Stimulated activated naive CD4-positive, alpha-beta T cell treated with Interleukin-2 at 50 U/mL for 16 hours (primary cell): ENCODE data around the gene GAK.

Experiments
- DNase-seq: peaks from one replicate; lab custom pipeline; 2025; lab: John Stamatoyannopoulos, UW

The GAK gene

DNA sequence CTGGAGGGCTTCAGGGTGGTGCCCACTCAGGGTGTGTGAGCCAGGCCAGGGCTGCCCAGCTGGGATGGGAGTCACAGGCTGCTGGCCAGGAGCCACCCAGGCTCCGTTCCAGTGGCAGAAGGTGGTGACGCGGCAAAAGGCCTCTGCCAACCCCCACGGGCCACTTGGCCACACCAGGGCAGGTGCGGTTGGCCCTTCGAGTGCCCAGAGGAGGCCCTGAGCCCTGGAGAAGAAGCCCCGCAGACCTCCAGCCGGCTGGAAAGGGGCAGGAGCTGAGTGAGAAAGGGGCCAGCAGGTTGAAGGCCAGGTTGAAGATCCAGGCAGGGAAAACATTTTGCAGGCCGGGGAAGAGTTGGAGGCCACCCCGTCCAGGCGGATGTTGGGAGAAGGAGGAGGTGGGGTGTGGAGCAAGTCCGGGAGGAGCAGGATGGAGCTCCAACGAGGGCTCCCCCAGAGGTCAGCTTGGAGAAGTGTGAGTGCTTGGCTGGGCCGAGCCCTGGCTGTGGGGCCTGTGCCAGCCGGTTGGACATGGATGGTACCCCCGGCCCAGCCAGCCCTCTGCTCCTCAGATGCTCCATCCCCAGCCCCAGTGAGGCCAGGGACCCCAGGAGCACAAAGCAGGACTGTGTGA lies 103.4 kb downstream of the GAK start:
- DNase-seq, result no peak

DNA sequence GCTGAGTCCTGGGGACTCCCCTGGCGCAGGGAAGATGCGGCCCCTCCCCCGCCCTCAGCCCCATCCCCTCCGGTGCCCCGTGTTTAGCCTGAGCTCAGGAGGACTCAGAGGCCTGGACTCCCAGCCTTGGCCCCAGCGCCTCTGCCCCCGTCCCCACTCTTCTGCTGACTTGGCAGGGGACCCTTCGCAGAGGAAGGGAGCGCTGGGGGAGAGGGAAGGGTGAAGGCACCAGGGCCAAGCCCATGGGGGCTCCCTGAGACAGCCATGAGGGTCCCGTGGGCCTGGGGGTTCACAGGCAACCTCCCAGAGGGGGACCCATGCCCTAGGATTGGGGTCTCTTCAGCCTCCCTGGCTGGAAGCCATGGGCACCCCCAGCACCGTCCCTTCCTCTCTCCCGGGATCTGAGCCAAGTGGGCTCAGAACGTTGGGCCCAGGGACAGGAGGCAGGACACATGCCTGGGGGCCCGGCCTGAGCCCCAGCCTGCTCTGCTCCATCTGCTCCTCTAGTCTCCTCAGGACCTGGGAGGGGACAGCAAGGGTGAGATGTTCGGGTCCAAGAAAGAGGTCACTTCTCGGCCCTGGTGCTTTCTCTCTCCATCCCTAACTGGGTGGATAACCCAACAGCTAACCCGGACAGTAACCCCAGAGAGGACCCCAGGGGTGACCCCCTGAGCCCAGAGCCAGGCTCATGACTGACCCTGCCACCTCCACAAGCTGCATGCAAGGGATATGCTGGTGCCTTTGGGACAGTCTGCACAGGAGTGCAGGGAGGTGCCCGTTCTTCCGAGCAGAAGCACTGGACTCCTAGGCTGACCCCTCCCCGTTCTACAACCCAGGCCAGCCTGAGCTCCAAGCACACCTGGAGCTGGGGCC lies 104.7 kb downstream of the GAK start:
- no peak for DNase-seq

DNA sequence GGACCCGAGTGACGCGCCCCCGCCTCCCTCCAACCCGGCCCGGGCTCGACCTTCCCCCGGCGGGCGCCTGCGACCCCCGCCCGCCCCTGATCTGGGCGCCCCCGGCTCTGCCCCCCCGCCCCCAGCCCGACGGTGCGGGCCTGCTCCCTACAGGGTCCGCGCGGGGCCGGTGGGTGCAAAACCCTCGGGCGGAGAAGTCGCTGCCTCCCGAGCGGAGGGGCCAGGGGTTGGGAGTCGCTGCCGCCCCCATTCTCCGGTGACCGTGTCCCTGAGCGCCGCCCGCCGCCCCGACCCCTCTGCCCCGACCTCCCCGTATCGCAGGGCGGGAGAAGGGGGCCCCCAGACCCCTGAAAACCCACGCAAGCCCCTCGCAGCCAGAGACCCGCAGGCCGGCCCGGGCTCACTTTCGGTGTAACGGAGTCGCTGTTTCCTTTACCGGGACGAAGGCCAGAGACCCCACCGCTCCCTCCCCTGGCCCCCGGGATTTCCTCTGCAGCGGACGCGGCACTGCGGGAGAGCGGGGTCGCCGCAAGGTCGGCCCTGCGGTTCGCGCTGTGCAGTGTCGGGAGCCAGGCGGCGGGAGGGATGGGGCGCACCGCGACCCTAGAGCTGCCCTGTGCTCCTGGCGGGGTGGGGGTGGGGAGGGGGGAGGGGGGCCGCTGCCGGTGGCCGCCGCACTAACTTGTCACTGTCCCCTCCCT lies 105.5 kb downstream of the GAK start:
- DNase-seq, result no peak

DNA sequence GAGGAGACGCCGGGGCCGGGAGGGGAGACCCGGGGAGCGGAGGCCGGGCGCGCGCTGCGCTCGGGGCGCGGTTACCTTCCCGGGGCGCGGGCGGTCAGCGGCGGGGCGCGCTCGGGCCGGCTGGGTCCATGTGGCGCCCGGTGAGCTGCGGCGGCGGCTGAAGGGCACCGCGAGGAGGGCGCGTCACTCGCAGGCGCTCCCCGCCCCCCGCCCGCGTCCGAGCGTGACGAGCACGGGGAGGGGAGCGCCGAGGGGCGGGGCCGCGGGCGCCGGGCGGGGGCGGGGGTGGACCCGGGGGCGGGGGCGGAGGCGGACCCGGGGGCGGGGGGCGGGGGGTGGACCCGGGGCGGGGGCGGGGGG lies 106.2 kb downstream of the GAK start, which contains the start of gene CPLX1:
Gene CPLX1 (minus strand): TSS at position 159 of the 360 bp plus-strand sequence. CDS start 1,607 bp downstream, outside the sequence.
- peak; percentile 9 for DNase-seq

DNA sequence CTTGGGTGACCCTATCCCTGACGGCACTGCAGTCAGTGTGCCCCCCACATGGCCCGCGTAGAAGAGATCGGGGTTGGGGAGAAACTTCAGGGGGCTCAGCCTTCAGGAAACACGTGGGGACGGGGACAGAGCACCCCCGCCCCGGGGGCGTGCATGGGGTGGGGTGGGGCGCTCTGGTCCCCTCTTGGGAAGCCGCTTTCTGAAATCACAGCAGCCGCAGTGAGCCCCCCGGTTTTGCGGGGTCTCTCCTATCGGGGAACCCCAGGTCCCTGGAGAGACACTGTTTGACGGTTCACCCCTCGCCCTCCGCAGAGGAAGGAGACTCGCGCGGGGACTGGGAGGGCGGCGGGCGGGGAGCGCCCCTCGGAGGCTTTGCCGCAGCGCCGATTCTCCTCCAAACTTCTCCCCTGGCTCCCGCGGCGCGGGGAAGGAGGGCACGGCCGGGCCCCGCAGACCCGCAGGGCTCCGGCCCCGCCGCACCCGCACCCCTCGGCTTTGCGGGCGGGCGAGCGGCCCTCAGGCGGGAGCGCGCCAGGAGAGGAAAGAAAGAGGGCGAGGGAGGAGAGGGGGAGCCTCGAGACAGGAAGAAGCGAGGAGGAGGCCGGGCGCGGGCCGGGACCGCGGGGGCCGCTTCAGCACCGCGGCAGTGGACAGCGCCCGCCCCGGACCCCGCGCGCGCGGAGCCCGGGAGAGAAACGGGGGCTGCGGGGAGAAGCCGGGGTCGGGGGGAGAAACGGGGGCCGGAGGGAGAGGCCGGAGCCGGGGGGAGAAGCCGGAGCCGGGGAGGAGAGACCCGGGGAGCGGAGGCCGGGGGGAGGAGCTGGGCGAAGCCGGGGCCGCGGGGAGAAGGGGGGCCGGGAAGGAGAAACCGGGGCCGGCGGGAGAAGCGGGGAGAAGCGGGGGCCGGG lies 106.8 kb downstream of the GAK start:
- DNase-seq, result no peak

DNA sequence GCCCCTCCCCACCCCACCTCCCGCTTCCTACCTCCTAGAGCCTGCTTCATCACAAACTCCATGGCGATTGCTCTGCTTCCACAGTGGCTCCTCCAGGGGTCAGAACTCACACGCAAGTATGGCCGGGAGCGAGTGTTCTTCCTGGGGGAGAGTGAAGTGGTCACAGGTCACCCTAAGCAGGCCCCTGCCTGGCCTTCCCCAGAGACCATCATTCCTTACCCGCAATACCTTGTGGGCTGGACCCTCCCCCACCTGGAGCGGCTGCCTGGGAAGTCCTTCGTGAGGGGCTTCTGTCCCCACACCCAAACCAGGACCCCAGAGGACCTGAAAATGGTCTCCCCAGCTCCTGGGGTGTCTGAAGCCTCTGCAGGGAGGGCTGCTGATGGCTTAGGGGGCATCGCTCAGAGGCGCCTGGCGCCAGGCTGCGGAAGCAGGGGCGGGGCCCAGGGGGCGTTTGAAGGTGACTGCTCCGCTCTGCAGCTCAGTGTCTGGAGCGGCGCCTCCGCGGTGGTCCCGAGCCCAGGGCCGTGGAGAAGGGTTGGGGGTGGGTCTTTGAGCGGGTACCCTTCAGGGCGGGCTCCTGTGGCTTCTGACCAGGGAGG lies 107.6 kb downstream of the GAK start:
- DNase-seq, result no peak

DNA sequence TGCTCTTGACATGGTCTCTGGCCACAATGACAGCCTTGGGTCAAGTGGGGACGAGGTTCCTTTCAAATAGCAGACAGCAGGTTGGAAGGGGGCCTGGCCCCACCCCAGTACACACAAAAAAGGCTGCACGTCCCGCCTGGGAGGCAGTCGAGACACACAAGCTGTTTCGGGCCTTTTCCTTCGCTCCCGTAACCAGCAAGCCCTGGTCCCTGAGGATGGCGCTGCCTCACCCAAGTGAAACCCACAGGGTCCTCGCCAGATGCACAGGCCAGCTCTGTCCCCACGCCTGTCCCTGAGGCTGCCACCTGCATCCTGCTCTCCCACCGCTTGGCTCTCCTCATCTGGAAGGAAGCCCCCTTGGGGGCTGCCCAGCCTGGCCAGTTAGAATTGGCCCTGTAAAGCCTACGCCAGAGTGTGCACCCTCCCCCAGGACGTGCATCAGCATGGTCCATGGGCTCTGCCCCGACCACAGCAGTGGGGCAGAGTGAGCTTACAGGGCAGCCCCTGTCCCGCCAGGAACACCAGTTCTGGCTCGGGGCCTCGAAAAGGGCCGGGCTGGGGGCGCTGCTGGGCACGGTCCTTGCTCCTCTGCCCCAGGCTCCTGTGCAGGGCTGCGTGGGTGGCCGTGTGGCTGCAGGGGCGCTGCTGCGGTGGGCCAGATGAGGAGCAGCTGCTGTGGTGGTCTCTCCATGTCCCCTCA lies 108.2 kb downstream of the GAK start:
- DNase-seq, result no peak

DNA sequence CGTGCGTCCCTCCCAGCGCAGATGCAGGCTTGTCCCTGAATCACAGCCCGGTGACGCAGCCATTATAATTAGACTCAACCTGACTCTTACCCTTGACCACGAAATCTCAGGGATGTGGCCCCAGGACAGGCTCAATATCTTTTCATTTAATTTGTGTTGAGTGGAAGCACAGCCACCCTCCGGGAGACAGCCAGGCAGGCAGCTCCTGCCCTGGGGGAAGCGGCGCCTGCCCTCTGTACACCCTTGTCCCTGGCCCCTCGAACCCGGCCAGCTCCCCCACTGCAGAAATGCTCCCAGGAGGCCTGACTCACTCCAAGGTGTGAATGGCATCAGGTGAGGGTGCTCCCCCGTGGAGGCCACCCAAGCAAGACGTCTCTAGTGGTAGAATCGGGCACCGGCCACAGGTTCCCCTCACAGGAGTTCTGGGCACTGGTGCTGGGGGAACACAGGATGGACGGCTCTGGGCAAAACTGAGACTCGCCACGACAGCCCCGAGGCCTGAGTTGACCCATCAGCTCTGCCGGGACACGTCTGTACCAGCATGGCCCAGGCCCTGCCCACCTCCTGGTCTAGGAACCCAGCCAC lies 108.8 kb downstream of the GAK start:
- DNase-seq, result no peak

DNA sequence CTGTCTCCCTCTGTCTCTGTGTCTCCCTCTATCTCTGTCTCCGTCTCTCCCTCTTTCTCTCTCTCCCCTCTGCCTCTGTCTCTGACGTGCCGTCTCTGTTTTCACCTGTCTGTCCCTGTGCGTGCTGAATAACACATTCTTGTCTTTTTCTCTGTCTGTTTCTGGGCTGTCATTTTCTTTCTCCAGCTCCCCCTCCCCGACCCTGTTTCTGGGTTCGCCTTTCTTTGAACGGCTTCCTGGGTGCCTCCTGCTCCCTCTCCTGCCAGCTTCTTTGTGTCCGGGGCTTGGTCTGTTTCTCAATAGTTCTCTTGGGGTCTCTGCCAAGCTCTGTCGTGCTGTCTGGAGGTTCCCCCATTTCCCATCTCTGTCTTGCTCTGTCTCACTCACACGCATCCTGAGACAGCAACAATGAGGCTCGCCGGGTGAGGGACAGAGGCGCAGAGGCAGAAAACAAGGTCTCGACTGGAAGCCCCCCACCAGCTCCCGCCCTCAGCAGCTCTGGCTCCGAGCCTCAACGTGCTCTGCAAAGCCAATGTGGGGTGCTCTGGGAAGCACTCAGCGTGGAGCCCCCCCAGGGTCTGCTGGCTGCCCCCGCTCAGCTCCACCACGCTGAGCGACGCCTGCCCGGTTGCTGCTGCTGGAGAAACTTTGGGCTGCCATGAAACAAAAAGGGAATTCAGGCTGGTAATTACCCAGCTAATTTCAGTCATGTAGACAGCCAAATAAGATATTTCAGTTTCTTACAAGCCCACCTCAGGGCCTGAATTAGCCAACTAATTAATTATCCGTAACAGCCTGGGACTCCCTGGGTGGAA lies 109.5 kb downstream of the GAK start:
- no peak for DNase-seq

DNA sequence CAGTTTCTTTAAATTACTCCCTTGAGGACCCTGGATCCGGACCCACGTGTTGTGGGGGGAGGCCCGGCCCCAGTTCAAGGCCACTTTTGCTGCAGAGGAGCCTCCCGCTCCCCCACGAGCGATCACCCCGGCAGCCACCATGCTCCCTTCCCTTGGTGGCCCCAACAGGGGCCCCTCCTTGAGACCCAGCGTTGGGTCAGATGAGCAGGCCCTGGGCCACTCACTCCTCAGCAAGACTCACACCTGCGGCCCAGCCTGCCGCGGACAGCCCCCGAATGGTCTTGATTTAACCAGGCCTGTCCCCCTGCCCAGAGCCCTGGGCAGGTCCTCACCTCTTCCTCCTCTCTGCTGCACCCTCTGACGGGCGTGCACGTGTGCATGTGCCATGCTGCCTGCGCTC lies 110.5 kb downstream of the GAK start:
- no peak for DNase-seq

DNA sequence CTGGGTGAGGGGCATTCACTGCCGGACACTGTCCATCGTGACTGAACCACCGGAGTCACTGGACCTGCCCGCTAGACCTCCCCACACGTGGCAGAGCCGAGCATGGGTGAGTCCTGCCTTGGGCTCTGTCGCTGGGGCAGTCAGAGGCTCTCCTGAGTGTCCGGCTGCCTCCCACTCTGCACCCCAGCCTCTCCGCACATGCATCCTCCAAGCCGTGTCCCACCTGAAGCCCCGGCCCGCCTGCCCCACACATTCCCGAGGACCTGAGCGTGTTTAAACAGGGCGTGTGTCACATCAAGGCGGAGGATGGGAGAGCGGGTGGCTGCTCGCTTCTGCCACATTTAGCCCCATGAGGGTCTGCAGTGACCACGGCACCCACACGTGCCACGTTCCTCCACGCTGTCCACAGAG lies 110.9 kb downstream of the GAK start:
- DNase-seq, result no peak

DNA sequence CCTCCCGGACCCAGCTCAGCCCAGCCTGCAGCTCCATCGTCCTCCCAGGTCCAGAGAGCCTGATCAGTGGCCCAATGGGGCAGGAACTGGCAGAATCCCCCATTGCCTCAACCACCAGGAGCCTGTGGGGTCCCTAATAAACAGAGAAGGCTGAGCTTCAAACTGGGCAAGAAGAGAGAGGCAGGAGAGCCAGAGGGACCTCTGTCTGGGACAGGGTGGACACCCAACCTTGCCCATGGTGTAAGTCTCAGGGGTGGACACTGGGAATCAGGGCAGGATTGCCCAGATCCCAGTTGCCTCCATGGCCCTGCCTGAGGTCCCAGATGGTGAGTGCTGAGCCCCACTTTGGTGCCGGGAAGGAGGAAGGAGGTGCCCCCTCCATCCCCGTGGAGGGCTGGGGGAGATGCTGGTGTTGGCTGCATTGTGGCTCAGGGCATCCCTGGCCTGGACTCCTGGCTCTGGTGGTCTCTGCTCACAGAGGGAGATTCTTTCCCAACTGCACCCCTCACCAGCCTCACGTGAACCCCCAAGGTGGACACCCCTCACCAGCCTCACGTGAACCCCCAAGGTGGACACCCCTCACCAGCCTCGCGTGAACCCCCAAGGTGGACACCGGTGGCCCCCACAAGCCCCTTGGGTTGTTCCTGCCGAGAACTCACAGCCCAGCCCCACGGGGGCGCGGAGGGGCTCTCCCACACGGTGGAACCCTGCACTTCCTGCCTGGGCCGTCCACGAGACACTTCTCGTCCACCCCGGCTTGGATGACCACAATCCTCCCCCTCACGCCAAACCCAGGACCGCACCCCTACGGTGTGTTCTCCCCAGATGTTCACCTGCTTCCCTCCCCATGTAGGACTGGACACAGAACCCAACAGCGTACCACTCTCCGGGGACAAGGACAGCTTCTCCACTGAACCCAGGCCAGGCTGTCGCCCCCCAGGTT lies 111.6 kb downstream of the GAK start:
- DNase-seq, result no peak

DNA sequence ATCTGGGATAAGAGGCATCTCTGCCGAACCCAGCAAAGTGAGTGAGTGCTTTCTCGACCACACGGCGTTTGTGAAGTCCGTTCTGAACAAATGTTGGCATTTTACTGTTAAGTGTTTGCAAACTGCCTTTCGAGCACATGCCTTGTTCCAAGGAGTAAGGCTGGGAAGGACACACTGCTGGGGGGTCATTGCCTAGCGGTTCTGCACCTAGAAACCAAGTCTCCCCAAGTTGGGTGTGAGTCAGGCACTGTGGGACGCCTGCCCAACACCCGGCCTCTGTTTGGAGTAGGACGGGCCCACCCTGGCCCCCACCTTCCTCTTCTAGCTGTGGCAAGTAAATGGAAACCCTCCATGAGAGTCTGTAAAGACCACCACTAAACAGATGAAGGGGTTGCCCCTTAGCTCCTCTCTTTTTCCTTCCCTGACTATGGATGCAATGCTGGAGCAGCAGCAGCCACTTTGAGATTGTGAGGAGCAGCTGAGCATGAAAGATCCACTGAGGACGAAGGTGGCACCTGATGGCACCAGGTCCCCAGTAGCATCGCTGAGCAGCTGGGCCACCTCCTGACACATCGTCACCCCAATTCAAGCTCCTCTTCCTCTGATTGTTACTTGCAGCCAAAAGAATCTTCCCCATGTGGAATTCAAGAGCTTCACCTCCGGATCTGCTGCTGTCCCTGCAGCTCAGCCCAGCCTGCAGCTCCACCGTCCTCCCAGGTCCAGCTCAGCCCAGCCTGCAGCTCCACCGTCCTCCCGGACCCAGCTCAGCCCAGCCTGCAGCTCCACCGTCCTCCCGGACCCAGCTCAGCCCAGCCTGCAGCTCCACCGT lies 112.5 kb downstream of the GAK start:
- DNase-seq, result no peak

DNA sequence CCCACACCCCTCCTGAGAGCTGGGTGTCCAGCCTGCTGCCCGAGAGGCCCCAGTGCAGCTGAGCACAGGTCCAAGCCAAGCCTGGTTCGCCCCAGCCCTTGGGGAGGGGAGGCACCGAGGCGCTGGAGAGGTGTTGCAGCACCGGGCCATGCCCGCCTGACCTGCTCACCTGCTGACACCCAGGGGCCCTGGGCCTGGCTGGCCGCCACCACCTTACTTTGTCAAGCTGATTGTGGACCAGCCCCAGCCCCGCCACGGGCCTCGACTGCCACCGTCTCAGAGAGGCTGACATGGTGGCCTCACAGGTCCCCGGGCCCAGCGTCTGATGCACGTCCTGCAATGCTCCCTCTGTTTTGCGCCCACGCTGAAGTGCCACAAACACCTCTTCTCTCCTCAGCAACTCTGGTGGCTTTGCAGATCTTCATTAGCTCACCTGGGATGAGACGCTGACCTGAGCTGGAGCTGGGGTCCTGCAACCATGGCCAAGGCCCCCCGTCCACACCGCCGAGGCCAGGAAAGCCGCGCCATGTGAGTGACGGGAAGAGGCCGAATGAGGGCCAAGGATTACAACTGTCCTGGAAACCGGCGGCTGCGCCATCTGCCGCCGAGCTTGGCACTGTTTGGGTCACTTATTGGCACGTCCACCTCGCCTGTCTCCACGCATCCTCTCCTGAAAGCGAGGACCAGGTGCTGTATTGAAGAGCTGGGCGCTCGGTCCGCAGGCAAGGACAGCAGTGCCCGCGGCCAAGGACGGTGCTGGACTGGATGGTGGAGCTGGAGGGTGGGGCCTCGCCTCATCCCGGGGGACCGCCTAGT lies 113.8 kb downstream of the GAK start:
- no peak for DNase-seq

DNA sequence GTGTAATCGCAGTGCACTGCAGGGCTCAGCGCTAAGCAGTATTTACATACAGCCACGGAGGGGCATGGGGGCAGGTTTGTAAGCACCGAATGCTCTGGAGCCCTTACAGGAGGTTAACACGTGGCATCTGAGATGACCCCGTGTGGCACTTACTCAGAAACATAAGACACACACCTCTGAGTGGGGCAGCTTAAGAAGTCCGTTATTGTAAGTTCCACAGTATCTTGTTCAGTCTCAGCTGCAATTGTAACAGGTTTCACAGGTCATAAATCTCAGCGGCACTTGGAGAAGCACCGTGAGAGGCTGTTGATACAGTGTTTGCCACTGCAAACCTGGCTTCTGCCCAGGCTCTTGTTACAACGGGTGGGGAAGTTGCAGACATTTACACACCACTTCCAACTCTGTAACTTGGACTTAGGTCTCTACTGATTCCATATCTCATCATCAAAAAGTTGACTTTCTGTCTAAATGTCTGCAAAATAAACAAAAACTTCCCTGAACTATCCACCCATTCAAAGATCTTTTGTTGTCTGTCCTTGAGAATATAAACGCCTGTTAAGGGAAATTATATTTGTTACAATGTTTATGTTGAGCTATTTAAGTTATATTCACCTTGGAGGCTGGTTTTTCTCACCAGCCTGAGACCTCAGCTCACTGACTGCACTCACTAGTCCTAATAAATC lies 116.5 kb downstream of the GAK start:
- no peak for DNase-seq

DNA sequence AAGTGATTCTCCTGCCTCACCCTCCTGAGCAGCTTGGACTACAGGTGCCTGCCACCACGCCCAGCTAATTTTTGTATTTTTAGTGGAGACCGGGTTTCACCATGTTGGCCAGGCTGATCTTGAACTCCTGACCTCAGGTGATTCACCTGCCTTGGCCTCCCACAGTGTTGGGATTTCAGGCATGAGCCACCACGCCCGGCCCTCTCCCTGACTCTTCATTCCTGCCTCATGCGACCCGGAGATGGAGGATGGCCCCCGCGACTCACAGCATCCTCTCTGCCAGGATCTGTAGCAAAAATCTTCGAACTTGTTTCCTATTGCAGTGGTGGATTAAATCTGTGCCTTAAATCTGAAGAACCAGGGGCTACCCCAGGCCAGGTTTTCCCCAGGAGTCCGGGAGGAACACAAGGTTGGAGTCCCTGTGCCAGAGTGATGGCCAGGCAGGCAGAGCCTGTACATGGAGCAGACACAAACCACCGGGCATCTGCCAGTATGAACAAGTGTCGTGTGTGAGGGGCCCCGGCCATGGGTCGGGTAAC lies 117.7 kb downstream of the GAK start:
- no peak for DNase-seq
